Endodermal cell (in vitro differentiated cells): ENCODE data around the gene ANKRD12. TPM values are rescaled to one million over a fixed set of nuclear protein-coding genes. Genes with fewer than 3 reads are reported as not detected.

Experiments used
- DNase-seq: peaks from one replicate; pipeline ENCODE4 v3.0.0-alpha.2; 2017
- H3K27ac ChIP-seq: 2 replicates; pipeline ENCODE4 v1.5.1; 2013; ENCODE audit warnings: mild to moderate bottlenecking, low read depth, low read length, moderate library complexity
- H3K27me3 ChIP-seq: 2 replicates; pipeline ENCODE4 v1.6.1; 2013; ENCODE audit warnings: mild to moderate bottlenecking, low read length, moderate library complexity; ENCODE audit not compliant: insufficient read depth, control insufficient read depth, poor library complexity, severe bottlenecking
- H3K36me3 ChIP-seq: 2 replicates; pipeline ENCODE4 v1.7.0; 2013; ENCODE audit warnings: mild to moderate bottlenecking, low read length, moderate library complexity; ENCODE audit not compliant: control insufficient read depth, insufficient read depth
- H3K4me1 ChIP-seq: one replicate; pipeline ENCODE4 v1.7.0; 2013; ENCODE audit warnings: low read length; ENCODE audit not compliant: control insufficient read depth, insufficient read depth
- H3K4me3 ChIP-seq: 2 replicates; pipeline ENCODE4 v1.5.1; 2013; ENCODE audit warnings: mild to moderate bottlenecking, low read length, moderate library complexity
- H3K9ac ChIP-seq: 2 replicates; pipeline ENCODE4 v1.6.1; 2013; ENCODE audit warnings: mild to moderate bottlenecking, low read length, moderate library complexity; ENCODE audit not compliant: poor library complexity, severe bottlenecking; ENCODE audit errors: extremely low read depth
- H3K9me3 ChIP-seq: 2 replicates; pipeline ENCODE4 v1.6.1; 2013; ENCODE audit warnings: mild to moderate bottlenecking, low read length, moderate library complexity; ENCODE audit not compliant: control insufficient read depth
- H3K27ac Mint-ChIP-seq: 2 replicates; pipeline ENCODE4 v1.8.0; 2020; ENCODE audit warnings: mixed read lengths
- H3K27me3 Mint-ChIP-seq: 2 replicates; pipeline ENCODE4 v1.8.0; 2021; ENCODE audit warnings: mild to moderate bottlenecking, mixed read lengths; ENCODE audit not compliant: insufficient read depth
- H3K36me3 Mint-ChIP-seq: 2 replicates; pipeline ENCODE4 v1.8.0; 2020; ENCODE audit warnings: low read depth, mixed read lengths
- H3K4me1 Mint-ChIP-seq: 2 replicates; pipeline ENCODE4 v1.8.0; 2020; ENCODE audit warnings: mixed read lengths
- H3K4me3 Mint-ChIP-seq: 2 replicates; pipeline ENCODE4 v1.8.0; 2020; ENCODE audit warnings: mild to moderate bottlenecking, moderate library complexity, mixed read lengths
- H3K9me3 Mint-ChIP-seq: 2 replicates; pipeline ENCODE4 v1.8.0; 2020; ENCODE audit warnings: mild to moderate bottlenecking, mixed read lengths
- CTCF ChIP-seq: fragments of 200-600 bp; sonication (generic); conservative IDR thresholded peaks from 2 replicates; pipeline ENCODE4 v1.5.0; 2021; ENCODE audit warnings: antibody characterized with exemption, mild to moderate bottlenecking
- WGBS, 2 experiments: methylation state at CpG; one replicate each; pipeline versions ENCODE4 v1.1.5 to v1.1.7; 2013; ENCODE audit warnings: missing lambda C conversion rate in 2 of 2, mixed read lengths in 1 of 2; ENCODE audit not compliant: insufficient coverage in 1 of 2, insufficient read length in 1 of 2; 5-methylcytosine and 5-hydroxymethylcytosine counted together
- total RNA-seq, 2 donors: library from RNA; stranded (reverse); fragmentation: NEBNext Ultra II Directional in 1 of 2; extraction: Animal tissue kit (Norgen Biotek cat#: 25700) in 1 of 2; gene quantifications; 2 replicates in 1 of 2; 3 replicates in 1 of 2; pipeline ENCODE4 v1.2.1, GENCODE V29; 2021

ANKRD12 gene
- total RNA-seq, 2 donors from 2014 or later: 36.0 to 41.6 TPM

- Histone ChIP-seq H3K4me1 (no peaks in the 10 kb centered on the region), H3K4me3 (no peak overlapping the region), H3K27ac (no peak overlapping the region), H3K36me3 (peaks cover 15% of the 10 kb centered on the region), H3K9me3 (no peaks in the 10 kb centered on the region), H3K9ac (no peak overlapping the region), H3K27me3 (no peaks in the 10 kb centered on the region)
- H3K27me3 Mint-ChIP-seq: no peaks in the 10 kb centered on the region
- no peak for DNase-seq
- no peaks in the 10 kb centered on the region for H3K9me3 Mint-ChIP-seq
- no peak for TF ChIP-seq CTCF
- H3K4me3 Mint-ChIP-seq: no peak overlapping the region
- peaks cover 36% of the 10 kb centered on the region for H3K36me3 Mint-ChIP-seq
- 95% methylated on average over 4 of the region's 4 CpGs for WGBS, 2 experiments
- no peak overlapping the region for H3K27ac Mint-ChIP-seq
- H3K4me1 Mint-ChIP-seq: no peaks in the 10 kb centered on the region
Observed at GRCh38 chr18:9184998-9185613, 48.5 kb downstream of the ANKRD12 start.

GRCh38 chr18:9188359-9189231 lies 52.0 kb downstream of the ANKRD12 start:
- Histone ChIP-seq H3K9me3 (no peaks in the 10 kb centered on the region), H3K4me1 (no peaks in the 10 kb centered on the region), H3K36me3 (peaks cover 11% of the 10 kb centered on the region), H3K27ac (no peak overlapping the region), H3K9ac (no peak overlapping the region), H3K27me3 (no peaks in the 10 kb centered on the region), H3K4me3 (no peak overlapping the region)
- Mint-ChIP-seq H3K4me1 (no peaks in the 10 kb centered on the region), H3K4me3 (no peak overlapping the region), H3K27ac (no peak overlapping the region), H3K36me3 (peaks cover 28% of the 10 kb centered on the region), H3K27me3 (no peaks in the 10 kb centered on the region), H3K9me3 (no peaks in the 10 kb centered on the region)
- no peak for DNase-seq
- WGBS, 2 experiments: 97 to 100% methylated on average over 3 of the region's 3 CpGs
- no peak for TF ChIP-seq CTCF

- Mint-ChIP-seq H3K27ac (no peak overlapping the region), H3K4me1 (no peaks in the 10 kb centered on the region), H3K9me3 (no peaks in the 10 kb centered on the region), H3K4me3 (no peak overlapping the region), H3K27me3 (no peaks in the 10 kb centered on the region), H3K36me3 (peaks cover 28% of the 10 kb centered on the region)
- no peak for TF ChIP-seq CTCF
- no peak for DNase-seq
- H3K9me3 ChIP-seq: no peaks in the 10 kb centered on the region
- peaks cover 9% of the 10 kb centered on the region for H3K36me3 ChIP-seq
- no peak overlapping the region for H3K9ac ChIP-seq
- H3K4me3 ChIP-seq: no peak overlapping the region
- H3K27ac ChIP-seq: no peak overlapping the region
- 91 to 100% methylated on average over 2 of the region's 2 CpGs for WGBS, 2 experiments
- H3K27me3 ChIP-seq: no peaks in the 10 kb centered on the region
- no peaks in the 10 kb centered on the region for H3K4me1 ChIP-seq
Observed at GRCh38 chr18:9189491-9189890, 52.9 kb downstream of the ANKRD12 start.
